LoVo (cell line): ENCODE data around the gene PHF5A.
"Not testable (repeated sequence)": the region's sequence is repeated elsewhere in the genome, so short reads cannot be mapped to it uniquely, and the experiment has no call there.

Experiments
- DNase-seq: peaks from one replicate; pipeline ENCODE4 v3.0.0-alpha.2; 2016; ENCODE audit warnings: low spot score

Gene PHF5A

DNA sequence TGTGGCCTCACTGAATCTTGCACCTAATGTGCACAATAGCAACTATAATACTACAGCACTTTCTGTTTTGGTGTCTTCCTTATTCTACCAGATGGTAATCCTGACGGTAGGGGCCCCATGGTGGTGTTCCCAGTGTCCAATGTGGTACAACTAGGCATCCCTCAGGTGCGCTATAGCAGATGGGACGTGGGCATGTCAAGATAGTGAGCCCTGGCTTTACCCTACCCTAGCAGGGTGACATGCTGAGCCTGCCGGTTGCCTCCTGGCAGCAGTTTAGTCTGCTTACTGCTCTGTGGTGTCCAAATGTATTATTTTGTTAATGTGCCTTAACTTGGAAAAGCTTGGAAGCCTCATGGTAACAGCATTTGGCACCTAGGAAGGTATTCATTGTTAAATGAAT lies 19.6 kb upstream of the PHF5A start:
- DNase-seq: no peak

DNA sequence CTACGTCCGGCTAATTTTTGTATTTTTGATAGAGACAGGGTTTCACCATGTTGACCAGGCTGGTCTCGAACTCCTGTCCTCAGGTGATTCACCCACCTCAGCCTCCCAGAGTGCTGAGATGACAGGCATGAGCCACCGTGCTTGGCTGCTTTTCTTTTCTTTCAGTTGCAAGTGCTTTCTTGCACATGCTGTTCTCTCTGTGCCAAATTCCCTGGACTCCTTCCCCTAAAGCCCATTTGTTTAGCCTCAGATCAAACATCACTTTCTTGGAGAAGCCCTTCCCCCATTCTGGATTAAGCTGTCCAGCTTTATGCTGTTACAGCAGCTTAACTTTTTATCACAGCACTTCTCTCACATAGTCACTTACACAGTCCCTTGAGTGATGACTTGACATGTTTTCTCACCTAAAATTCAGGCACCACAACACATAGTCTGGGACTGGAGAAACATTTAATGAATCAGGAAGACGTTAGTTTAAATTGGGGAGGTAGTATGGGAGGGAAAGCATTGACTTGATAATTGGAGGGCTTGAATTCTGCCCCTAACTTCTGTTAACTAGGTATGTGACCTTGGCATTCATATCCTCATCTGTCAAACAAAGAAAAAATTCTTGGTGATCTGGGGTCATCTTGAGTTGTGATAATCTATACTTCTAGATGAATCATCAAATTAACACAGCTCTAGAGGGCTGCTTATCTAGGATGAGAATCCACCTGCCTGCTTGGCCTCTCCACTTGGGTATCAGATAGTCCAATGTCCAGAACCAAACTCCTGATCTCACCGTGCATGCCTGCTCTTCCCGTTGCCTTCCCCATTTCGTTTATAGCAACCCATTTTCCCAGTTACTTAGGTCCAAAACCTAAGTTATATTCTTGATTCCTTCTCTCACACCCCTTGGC lies 18.8 kb upstream of the PHF5A start:
- DNase-seq: no peak

DNA sequence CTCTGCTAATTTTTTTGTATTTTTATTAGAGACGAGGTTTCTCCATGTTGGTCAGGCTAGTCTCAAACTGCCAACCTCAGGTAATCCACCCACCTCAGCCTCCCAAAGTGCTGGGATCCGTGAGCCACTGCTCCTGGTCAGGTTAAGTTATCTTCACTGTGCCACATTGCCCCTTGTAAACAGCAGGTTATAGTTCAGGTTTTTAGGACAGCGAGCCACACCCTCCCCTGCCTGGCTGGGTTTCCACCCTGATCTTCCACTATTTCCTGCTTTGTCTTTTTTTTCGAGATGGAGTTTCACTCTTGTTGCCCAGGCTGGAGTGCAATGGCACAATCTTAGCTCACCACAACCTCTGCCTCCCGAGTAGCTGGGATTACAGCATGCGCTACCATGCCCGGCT lies 16.5 kb upstream of the PHF5A start:
- DNase-seq: no peak

DNA sequence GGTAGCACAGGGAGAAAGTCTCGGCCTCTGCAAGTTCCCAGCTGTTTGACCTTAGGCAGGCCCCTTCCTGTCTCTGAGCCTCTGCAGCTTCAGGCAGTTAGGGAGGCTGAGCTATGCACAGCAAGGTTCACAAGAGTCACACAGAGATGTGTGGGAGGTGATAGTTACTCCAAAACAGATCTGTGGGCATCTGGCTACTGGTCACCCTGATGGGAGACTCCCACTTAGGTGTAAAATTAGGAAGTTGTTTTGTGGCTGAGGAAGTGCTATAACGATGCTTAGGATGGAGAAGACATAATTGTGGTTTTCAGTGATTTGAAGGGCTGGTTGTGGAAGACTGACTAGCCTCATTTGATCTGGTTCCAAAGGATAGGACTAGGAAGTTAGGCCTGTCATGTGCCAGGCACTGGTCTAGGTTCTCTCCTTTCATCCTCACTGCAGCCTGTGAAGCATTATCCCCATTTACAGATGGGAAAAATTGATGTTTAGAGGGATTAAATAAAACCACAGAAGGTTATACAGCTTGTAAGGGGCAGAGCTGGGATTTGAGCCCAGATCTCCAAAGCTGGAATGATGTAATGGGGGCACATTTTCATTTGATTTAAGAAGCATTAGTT lies 13.9 kb upstream of the PHF5A start:
- no peak for DNase-seq

DNA sequence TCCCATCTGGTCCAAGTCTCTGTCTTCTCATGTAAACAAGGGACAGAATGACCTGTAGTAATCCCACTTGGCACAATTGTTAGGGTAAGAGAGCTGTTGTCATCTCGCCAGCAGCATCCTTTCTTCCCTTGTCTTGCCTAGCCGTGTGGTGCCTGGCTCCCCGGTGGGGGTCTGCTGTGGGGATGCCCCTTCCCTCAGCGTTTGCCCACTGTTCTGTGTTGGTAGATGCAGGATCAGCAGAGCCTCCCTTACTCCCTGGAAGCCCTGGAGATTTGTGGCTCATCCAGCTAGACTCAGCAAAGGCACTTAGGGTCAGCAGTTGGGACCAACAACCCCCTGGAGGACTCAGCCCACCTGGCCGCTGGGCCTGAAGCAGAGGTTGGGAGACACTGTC lies 13.4 kb upstream of the PHF5A start:
- no peak for DNase-seq

DNA sequence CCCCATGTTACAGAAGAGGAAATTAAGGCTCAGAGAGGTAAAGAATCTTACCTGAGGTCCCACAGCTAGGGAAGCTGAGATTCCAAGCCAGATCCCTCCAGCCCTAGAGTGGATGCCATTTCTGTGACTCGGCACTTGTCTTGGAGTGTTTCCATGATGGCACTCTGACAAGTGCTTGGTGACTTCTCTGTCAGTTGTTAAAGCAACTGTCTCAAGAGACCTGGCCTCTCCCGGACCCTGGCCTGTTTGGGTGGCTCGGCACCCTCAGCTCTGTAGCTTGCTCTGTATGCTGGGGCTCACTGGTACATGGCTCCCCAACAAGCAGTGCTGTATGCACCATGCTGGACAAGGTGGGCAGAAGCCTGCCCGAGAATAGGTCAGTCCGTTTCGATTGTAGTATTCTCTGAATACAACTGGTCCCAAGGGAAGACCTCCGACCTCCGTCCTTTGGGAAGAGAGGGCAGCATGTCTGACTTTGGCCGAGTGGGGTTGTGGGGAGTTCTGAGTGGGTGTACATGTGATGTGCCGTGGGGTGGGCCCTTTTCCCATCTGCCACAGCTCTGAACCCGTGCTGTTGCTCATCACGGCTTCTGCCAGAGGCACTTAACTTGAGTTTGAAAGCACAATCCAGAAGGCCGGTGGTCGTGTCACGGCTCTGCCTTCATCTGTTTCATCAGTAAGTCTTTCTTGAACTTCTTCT lies 12.8 kb upstream of the PHF5A start:
- no peak for DNase-seq

DNA sequence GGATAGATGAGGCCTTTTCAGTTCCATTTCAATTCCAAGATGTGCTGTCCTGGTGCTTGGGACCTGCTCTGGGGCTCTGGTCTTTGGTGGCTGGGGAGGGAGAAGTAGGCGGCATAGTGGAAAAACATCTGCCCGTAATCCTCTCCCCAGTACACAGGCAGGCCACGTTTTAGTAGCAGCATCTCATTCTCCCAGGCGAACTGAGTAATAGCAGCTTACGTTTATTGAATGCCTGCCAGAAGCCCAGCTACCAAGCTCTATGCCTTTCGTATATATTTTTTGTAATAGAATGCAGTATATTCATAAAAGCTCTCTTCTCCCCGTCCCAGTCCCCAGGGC lies 11.9 kb upstream of the PHF5A start:
- no peak for DNase-seq

DNA sequence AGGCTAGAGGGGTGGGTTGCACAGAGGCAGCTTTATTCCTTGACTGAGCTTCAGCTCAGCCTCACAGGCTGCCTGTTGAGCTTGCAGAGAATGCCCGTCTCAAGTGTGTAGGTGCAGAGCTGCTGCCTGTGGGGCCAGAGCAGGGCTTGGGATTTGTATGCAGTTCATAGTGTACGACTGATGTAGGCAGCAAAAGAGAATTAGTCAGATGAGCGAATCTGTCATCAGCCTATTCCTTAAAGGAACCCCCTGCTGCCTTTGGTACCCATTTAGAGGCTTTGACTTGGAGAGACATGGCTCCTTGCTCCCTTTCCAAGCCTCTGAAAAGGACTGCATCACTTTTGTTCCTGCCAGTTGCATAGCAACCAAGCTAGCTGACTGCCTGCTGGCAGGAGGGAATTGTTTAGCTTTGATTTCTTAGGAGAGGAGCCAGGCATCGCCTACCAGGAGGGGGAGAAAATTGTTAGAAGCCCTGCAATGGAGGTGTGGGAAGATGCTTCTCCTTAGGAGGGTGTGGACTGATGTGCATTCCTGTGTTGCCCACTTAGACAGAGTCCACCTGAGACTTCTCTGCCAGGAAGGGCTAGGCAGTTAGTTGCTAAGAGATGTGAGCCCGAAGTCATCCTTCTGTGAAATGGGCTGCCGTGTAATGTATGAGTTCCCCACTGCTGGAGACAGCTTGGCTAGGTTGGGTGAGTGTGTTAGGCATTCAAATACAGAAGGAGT lies 11.3 kb upstream of the PHF5A start:
- DNase-seq: no peak

DNA sequence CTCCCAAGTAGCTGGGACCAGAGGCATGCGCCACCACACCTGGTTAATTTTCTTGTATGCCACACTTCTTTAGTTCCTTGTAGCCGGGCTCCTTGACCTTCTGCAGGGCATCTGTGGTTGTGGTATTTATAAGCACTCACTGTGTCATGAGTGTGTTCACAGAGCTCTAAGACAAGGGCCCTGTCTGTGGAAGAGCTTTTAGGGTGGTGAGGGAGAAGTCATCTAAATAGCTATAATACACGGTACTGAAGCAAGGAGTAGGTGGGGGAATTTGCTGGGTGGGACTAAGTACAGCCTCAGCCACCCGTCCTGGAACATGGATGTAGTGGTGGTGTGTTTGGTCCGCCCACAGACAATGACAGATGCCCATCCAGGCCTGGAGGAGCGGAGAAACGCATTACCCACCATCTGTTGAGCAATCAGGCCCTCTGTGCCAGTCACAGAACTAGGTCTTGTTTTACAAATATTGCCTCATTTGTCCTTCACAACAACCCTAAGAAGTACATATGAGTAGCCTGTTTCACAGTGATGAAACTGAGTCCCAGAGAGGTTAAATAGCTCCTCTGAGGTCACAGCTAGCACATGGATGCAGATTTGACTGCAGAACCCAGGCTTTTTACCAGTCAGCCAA lies 10.5 kb upstream of the PHF5A start:
- DNase-seq: no peak

DNA sequence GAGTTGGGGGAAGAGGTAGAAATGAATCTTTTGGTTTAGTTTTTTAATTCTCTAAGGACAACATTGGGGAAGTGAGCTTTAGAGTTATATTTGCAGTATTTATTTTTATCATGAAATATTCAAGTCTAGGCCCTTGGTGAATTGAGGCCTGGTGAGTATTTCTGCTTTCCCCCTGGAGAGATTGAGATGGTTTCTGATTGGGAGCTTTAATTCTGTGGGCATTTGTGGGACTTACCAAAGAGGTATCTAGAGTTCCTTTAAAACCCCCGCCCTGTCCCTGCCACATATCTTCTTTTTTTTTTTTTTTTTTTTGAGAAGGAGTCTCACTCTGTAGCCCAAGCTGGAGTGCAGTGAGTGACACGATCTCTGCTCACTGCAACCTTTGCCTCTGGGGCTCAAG lies 10.0 kb upstream of the PHF5A start:
- no peak for DNase-seq

DNA sequence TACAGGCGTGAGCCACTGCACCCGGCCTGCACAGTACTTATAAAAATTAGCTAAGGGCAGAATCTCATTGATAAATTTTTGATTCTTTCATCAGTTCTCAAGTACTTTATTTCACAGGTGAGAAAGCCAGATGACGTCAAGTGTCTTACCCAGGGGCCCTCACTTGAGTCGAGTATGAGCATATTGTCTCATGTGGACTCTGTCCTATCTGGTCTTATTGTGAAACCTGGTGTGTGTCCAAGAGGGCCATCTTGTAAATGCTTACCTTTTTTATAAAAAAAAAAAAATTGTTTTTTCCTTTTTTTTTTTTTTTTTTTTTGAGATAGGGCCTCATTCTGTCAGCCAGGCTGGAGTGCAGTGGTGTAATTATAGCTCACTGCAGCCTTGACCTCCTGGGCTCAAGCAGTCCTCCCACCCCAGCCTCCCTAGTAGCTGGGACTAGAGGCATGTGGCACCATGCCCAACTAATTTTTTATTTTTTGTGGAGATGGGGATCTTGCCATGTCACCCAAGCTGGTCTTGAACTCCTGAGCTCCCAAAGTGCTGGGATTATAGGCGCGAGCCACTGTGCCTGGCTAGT lies 6.5 kb upstream of the PHF5A start:
- DNase-seq: no peak

DNA sequence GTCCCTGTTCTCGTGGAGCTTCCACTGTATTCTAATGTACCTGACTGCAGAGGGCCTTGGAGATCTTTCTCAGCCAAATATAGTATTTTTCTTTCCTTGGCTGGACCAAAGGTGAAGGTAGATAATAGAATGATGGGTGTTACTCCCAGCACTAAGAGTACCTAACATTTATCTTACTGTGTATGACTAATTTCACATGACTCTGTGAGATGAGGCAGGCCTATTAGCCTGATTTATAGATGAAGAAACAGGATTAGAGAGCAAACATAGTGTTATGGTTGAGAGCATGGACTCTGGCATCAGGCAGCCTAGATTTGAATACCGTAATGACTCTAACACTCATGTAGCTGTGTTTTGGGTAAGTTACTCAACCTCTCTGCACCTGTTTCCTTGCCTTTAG lies 3.1 kb upstream of the PHF5A start:
- DNase-seq: no peak

DNA sequence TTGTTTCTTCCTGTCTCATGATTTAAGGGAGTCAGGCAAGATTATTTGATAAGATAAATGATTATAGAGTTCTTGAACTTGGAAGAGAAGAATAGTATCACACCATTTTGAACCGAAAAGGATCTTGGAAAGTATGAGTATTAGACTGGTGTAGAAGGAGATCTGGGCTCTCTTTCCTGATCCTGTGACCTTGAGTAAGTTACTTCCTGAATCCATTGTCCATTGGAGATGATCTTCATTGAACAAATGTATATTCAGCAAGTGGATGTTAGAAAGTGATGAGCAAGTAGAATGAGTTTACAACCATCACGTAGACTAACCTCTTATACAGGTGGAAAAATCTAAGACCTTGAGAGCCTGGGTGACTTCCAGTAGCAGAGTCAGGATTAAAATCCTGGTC lies 2.4 kb upstream of the PHF5A start:
- DNase-seq: no peak

DNA sequence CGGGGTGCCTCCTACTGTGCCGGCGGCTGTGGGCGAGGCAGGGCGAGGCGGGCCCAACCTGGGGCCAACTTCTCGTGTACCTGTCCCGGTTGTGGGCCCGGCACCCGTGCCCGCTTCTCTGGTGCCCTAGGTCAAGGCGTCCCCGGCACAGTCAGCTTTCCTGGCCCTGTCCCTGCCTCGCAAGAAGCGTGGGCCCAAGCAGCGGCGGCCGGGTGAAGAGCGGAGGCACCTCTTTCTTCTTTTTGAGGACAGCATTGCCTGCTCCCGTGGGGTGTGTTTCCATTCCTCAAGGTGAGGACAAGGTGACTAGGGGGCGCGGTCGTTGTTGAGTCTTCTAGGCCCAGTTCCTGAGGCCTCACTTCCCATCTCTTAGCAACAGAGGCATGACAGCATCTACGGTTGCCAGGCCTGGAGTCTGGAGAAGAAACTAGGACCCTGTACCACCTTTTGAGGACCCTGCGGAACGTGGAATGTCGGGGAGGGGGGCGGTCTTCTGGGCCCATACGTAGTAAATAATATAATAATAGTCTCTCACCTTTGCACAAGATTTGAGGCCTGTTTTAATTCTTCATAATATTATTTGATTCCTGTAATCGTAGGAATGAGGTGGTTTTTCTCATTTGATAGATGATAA lies 843 bp upstream of the PHF5A start:
- DNase-seq: peak; percentile 47

DNA sequence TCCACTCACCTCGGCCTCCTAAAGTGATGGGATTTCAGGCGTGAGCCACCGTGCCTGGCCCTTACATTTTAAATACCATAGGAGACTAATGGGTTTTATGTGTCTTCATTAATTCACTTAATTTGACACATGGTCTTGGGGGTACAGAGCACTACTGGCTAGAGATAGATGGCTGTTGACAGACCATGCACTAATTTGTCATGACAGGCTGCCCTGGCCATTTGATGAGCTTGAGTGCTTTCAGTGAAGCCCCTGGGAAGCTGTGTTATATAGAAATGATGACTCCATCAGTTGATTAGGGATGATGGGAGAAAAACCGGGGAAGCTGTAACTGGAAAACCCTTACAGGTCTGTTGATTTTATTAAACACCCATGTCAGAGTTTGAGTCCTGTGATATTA lies 6.6 kb downstream of the PHF5A start:
- no peak for DNase-seq

DNA sequence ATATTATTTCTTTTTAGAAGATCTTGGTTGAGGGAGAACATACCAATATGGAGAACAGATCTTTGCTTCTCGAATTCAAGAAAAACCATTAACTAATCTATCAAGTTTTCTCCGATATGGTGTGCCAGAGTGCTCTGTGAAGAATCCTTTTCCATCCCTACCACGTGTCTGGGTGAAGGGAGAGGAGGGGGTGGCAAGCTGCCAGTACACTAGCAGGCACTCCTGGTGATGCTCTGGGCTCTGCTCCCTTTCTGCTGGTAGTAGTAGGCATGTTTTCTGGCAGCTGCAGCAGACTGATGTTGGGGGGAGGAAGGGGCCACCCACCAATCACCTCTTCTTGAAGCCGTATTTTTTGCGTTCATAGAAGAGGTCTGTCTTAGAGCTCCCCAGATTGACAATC lies 8.4 kb downstream of the PHF5A start:
- DNase-seq: not testable (repeated sequence)

DNA sequence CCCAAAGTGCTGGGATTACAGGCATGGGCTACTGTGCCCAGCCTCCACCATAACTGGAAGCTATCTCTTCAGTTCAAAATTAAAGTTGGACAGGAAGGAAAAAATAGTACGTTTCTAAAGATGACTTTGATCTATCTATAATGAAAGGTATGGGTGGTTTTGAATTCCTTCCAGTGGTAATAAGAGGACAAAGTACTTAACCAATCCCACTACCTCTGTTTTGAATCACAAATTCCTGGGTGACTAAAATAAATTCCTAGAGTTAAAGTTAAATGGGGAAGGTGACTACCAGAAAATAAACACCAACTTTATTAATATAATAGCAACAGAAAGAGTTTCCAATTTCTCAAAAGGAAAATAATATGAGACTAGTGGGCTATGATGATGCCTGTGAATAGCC lies 9.1 kb downstream of the PHF5A start:
- no peak for DNase-seq

DNA sequence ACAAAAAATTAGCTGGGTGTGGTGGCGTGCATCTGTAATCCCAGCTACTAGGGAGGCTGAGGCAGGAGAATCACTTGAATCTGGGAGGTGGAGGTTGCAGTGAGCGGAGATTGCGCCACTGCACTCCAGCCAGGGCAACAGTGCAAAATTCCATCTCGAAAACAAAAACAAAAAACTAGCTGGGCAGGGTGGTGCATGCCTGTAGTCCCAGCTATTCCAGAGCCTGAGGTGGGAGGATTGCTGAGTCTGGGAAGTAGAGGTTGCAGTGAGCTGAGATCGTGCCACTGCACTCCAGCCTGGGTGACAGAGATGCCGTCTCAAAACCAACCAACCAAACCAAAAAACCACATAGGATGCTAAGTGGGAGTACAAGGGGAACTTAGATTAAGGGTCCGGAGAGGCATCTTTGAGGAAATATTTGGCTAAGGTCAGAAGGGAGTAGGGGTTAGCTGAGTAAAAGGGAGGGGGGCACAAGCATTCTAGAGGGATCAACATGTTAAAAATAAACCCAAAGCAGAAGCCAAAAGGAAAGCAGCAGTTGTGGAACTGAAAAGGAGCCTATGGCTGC lies 10.2 kb downstream of the PHF5A start:
- no peak for DNase-seq

DNA sequence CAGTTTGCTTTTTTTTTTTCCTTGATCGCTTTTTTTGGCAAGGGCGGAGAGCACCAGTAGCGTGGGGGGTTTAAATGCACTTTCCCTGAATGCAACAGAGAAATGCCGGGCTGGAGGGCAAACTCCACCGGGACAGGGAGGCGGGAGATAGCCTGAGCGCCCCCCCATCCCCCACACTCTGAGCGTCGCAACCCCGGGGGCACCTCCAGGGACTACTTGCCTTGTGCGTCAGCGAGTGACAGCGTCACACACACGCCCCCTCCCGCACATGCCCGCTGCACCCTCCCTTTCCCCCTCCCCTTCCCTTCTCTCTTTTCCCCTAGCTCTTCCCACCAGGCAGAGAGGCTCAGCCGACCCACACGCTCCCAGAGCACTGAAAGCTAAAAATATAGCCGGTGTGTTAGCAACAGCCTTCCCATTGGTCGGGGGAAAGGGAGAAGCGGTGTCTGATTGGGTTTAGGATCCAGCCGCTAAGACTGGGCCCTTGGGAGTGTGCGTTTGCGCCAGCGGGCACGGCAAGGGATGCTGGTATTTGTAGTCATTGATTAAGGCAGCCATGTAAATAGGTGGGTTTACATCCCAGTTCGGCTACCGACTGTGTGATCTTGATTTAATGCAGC lies 20.2 kb downstream of the PHF5A start:
- peak; percentile 98 for DNase-seq

DNA sequence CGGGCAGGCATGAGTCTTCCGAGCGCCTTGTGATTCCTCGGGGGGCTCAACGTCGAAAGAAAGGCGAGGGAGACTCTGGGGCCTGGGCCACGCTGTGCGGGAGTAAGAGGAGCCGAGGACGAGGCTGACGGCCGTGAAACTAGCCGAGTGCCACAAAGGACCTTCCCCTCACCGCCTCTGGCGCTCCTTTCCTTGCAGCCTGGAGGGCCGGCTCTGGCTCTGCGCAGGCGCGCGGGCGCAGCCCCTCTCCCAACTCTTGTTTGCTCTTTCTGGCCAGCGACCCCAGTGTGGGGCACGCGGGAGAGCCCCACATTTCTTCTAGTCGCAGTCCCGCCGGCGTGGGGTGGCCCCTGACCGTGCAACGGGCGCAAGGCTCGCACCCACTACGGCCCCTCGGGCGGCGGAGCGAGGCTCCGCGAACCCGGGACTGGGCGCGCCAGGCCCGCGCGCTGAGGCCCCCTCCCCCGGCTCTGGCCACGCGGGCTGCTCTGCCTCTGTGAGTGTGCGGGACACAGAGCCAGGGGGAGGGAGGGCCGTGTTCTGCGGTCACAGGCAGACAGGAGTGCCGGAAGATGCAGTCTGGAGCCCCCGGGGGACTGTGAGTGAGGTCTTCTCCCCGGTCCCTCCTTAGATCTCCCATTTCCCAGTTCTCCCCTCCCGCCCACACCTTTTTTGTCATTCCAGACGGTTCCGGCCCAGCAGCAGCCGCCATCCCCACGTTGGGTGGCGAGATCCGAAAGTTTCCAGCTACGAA lies 20.9 kb downstream of the PHF5A start:
- peak; percentile 66 for DNase-seq
